ENCODE results near the gene B4GALT5.

Gene B4GALT5

GRCh38 chr20:49656304-49656703 is 57.4 kb downstream of the B4GALT5 start:
- TF ChIP-seq POLR2A (IDR thresholded peaks at IDR 0.05; ENCODE audit: low read length) (no peak), GATA1 (IDR thresholded peaks at IDR 0.05; ENCODE audit: low read depth, low read length) (no peak)

DNA sequence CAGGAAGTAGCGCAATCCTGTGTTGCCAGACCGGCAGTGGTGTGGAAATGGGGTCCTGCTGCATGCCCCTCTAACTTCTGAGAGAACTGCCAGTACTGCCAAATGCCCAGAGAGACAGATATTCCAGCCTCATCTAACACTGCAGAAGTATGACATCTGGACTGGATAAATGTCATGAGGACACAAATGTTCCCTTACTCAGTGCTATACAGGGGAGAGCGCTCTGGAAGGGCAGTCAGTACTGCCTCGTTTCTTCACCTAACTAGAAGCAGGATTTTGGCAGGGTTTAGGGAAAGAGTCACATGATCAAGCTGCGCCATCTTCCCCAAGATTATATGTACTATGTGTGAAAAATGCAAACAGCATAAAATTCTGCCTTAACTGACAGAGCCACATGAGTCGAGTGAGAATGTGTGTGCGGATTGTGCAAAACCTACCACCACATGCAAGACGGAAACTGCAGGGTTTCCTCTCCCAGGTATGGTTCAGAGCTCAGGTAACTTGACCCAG is 59.7 kb downstream of the B4GALT5 start:
- no peak for DNase-seq

More at GRCh38 chr20:49656304-49656703, 57.4 kb downstream of the B4GALT5 start:
- no peak for DNase-seq

DNA sequence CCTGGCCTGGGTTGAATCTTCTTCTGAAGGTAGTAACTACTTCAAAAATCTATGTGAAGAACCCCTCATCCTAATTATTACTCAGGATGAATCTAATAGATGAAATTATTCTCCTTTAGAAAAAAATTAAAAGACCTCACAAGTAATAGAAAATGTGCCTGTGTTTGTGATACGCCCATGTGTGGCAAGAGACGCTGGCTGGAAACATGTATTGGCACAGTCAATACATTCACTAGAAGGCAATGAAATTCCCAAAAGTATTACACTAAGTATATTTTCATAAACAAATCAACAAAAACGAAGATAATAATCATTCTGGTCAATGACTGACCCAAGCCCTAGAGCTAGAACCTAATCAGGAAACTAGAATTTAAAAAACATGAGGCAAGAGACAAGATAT is 64.0 kb downstream of the B4GALT5 start:
- TF ChIP-seq POLR2A (IDR thresholded peaks at IDR 0.05; ENCODE audit: low read length) (no peak), GATA1 (IDR thresholded peaks at IDR 0.05; ENCODE audit: low read depth, low read length) (no peak)
- no peak for DNase-seq

More for the DNA sequence above, 59.7 kb downstream of the B4GALT5 start:
- TF ChIP-seq POLR2A (IDR thresholded peaks at IDR 0.05; ENCODE audit: low read length): no peak

- no peak for DNase-seq
These were observed 66.1 kb downstream of the B4GALT5 start for GRCh38 chr20:49647550-49647949.

GRCh38 chr20:49646528-49646927 is 67.2 kb downstream of the B4GALT5 start:
- no peak for DNase-seq
- TF ChIP-seq GATA1 (IDR thresholded peaks at IDR 0.05; ENCODE audit: low read depth, low read length) (no peak), POLR2A (IDR thresholded peaks at IDR 0.05; ENCODE audit: low read length) (no peak)

More at GRCh38 chr20:49647550-49647949, 66.1 kb downstream of the B4GALT5 start:
- TF ChIP-seq POLR2A (IDR thresholded peaks at IDR 0.05; ENCODE audit: low read length) (no peak), GATA1 (IDR thresholded peaks at IDR 0.05; ENCODE audit: low read depth, low read length) (no peak)

DNA sequence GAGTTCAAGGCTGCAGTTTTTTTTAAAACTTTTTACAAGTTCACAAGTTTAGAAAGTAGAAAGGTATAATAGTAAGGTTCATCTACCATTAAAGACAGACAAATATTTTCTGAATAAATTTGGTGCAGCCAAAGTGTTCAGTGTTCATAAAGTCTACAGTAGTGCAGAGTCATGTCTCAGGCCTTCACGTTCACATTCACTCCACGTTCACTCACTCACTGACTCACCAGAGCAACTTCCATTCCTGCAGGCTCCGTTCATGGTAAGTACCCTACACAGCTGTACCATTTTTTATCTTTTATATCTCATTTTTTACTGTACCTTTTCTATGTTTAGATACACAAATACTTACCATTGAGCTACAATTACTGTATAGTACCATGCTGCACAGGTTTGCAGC is 67.6 kb downstream of the B4GALT5 start:
- DNase-seq: no peak
- no peak for TF ChIP-seq GATA1 (IDR thresholded peaks at IDR 0.05; ENCODE audit: low read depth, low read length)
- TF ChIP-seq POLR2A (IDR thresholded peaks at IDR 0.05; ENCODE audit: low read length): no peak

DNA sequence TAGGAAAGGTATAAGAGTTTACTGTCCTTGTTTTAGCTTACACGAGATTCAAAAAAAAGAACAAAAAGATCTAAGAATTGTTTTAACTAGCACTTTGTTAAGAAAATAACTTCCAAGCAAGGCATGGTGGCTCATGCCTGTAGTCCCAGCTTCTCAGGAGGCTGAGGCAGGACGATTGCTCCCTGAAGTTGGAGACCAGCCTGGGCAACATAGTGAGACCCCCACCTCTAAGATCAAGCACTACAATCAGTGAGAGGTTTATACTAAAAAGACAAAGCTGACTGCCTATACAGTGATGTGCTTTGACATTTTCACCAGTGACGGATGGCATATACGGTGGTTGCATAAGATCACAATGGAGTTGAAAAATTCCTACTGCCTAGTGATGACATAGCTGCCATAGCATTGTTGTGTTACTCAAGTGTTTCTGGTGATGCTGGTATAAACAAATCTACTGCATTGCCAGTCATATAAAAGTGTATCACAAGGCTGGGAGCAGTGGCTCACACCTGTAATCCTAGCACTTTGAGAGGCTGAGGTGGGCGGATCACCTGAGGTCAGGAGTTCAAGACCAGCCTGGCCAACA is 68.6 kb downstream of the B4GALT5 start:
- DNase-seq: no peak
- TF ChIP-seq GATA1 (IDR thresholded peaks at IDR 0.05; ENCODE audit: low read depth, low read length) (no peak), POLR2A (IDR thresholded peaks at IDR 0.05; ENCODE audit: low read length) (no peak)

DNA sequence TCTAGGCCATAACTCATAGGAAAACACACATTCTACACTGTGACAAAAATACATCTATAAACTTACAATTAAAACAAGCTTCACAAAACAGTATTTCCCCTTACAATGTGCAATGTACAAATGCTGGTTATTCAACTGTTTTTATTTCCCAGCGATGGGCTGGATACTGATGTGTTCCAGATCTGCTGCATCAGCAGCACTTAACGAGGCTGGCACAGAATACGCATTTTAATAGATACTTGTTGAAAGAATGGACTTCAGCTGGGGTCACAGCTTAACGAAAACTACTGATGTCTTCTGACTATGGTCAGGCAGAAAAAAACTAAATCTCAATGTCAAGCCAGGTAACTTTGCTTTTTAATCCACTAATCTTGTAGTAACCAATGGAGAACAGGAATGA is 70.9 kb downstream of the B4GALT5 start:
- TF ChIP-seq GATA1 (IDR thresholded peaks at IDR 0.05; ENCODE audit: low read depth, low read length): no peak
- no peak for TF ChIP-seq POLR2A (IDR thresholded peaks at IDR 0.05; ENCODE audit: low read length)
- no peak for DNase-seq

DNA sequence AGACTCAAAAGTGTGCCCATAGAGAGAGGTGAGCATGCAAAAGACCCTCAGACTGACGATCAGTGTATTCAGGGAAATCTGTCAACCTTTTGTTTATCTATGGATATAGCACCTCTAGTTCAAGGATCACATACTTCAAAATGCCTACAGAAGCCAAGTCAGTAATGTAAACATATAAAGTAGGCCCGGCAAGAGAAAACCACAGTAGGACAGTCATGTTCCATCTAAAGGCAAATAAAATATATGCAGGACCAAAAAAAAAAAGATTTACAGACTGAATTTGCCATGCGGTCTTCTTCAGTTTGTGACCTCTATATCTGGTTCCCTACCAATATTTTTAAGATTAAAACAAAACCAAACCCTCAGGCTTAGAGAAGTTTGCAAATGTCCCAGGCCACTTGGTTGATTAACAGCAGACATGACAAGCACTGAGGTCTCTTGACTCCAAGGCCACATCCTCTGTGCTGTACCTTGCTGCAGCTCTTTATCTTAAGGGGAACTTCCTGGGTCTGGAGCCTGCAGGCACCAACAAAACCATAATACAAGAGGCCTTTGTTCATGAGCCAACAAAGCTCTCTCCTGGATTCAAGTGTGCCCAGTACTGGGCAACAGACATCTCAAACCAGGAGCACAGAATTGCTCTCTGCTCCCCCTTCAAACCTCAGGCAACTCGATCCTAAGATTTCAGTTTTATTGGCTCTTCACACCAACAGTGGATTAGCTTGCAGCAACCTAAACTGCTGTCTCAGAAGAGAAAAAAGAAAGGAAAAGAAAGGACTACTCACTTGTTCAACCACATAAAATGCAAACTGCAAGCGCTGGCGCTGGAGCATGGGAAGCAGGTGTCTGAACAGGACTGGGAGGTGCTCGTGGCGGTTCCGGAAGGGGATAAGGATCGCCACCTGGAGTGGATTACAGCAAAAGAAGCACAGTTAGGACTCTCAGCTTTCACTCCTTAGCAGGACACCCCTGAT is 71.7 kb downstream of the B4GALT5 start:
- DNase-seq: no peak
- TF ChIP-seq GATA1 (IDR thresholded peaks at IDR 0.05; ENCODE audit: low read depth, low read length) (no peak), POLR2A (IDR thresholded peaks at IDR 0.05; ENCODE audit: low read length) (no peak)

DNA sequence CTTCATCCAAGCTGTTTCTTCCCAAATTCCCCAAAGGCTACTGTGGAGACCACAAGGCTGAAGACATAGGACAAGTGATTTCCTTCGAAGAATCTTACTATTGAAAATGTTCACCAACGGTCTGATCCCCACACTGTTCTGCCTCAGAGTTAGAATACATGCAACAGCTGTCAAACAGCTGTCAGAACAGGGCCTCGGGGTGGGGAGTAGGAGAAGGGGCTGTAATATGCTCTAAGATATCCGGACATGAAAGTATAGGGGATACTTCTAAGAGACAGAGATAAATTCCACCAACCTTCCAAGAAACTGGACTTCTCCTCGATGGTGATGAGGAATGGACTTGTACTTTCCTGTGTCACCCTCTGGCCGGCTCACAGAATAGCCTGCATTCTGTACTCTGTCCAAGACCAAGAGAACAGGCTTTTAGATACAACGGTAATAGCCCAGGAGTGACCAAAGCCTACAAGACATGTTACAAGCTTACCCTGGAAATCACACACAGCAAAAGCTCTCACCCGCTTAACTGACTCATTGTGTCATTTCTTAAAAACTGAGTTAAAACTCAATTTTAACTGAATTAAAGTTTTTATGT is 76.5 kb downstream of the B4GALT5 start:
- TF ChIP-seq GATA1 (IDR thresholded peaks at IDR 0.05; ENCODE audit: low read depth, low read length) (no peak), POLR2A (IDR thresholded peaks at IDR 0.05; ENCODE audit: low read length) (no peak)
- no peak for DNase-seq

DNA sequence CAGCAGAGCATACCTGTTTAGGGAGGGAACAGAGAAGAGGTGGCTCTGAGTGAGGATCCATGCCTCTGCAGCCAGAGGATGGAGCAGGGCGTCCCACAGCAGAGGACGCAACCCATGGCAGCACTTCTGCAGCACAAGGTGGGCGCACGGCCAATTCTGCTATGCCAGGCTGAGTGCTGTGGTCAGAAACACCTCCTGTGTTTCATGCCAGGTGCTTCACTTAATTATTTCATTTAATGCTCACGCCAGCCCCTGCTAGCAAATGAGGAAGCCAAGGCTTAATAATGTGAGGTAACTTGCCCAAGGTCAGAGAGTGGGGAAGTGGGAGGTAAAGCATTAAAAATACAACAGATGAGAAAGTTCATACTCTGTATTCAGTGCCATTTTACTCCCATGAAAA is 77.2 kb downstream of the B4GALT5 start:
- TF ChIP-seq POLR2A (IDR thresholded peaks at IDR 0.05; ENCODE audit: low read length) (no peak), GATA1 (IDR thresholded peaks at IDR 0.05; ENCODE audit: low read depth, low read length) (no peak)
- no peak for DNase-seq

DNA sequence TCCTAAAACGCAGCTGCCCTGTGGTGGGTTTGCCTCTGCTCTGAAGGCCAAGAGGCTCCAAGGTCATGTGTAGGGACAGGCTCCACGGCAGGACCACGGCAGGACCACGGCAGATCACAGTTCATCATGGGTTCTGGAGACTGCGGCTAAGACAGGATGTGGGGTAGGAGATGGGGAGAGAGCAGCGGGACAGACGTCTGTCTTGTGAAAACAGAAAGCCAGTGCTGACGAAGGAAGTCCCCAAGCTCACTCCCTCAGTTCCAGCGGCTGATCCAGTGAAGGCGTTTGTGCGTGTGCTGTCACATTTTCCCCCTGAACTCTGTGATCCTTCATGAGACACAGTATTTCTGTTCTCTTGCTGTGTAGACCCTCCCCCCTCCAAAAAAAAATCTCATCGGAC is 77.8 kb downstream of the B4GALT5 start:
- TF ChIP-seq GATA1 (IDR thresholded peaks at IDR 0.05; ENCODE audit: low read depth, low read length) (no peak), POLR2A (IDR thresholded peaks at IDR 0.05; ENCODE audit: low read length) (no peak)
- no peak for DNase-seq

DNA sequence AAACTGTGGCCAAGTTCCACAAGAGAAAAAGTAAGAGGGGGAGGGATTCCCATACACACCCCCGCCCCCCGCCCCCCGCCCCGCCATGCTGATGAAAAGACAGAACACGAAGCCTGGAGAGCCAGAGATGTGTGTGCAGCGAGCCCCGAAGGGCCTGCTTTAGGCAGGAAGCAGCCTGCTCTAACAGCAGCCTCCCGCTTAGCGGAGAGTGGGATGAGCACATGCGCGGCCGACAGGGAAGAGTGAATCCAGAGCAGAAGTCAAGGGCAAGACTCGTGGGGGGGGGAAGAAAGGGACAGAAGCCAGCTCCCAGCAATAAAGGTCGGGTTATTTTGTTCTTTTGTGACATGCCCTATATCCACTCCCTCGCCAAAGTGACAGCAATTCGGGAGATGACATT is 78.5 kb downstream of the B4GALT5 start:
- no peak for TF ChIP-seq GATA1 (IDR thresholded peaks at IDR 0.05; ENCODE audit: low read depth, low read length)
- TF ChIP-seq POLR2A (IDR thresholded peaks at IDR 0.05; ENCODE audit: low read length): no peak
- DNase-seq: no peak

GRCh38 chr20:49634116-49634515 is 79.6 kb downstream of the B4GALT5 start:
- TF ChIP-seq GATA1 (IDR thresholded peaks at IDR 0.05; ENCODE audit: low read depth, low read length): no peak
- no peak for DNase-seq

Measured in erythroblast (primary cell).